Calu3 (cell line): ENCODE results near the gene CASP5. TPM values are rescaled to one million over a fixed set of nuclear protein-coding genes. Genes with fewer than 3 reads are reported as not detected.
A peak's percentile ranks its signal among the peaks of the same experiment; 100 is the strongest.

Experiments used
- BruUV-seq: library from RNA; stranded (reverse); fragments of 400-500 nt; replicated peaks from 2 replicates; lab custom pipeline; 2021; lab: Mats Ljungman, UMichigan
- CTCF ChIA-PET: fragments of 300-600 bp; sonication (Branson Sonifier 250); formaldehyde crosslinking; loops from one replicate; lab custom pipeline; 2022; ENCODE audit warnings: antibody characterized with exemption; lab: Charles Lee
- DNase-seq: peaks from one replicate; pipeline ENCODE4 v3.0.0; 2022
- H3K27ac Mint-ChIP-seq: one replicate; pipeline ENCODE4 v1.8.0; 2022; ENCODE audit warnings: mixed read lengths; ENCODE audit not compliant: unreplicated experiment
- H3K27me3 Mint-ChIP-seq: one replicate; pipeline ENCODE4 v1.8.0; 2022; ENCODE audit warnings: mixed read lengths; ENCODE audit not compliant: unreplicated experiment
- H3K36me3 Mint-ChIP-seq: one replicate; pipeline ENCODE4 v1.8.0; 2022; ENCODE audit warnings: mild to moderate bottlenecking, moderate library complexity, mixed read lengths; ENCODE audit not compliant: insufficient read depth, unreplicated experiment
- H3K4me1 Mint-ChIP-seq: one replicate; pipeline ENCODE4 v1.8.0; 2022; ENCODE audit warnings: mild to moderate bottlenecking, low read depth, mixed read lengths; ENCODE audit not compliant: unreplicated experiment
- H3K4me3 Mint-ChIP-seq: one replicate; pipeline ENCODE4 v1.8.0; 2022; ENCODE audit warnings: mild to moderate bottlenecking, low read depth, moderate library complexity, mixed read lengths; ENCODE audit not compliant: unreplicated experiment
- H3K9me3 Mint-ChIP-seq: one replicate; pipeline ENCODE4 v1.8.0; 2022; ENCODE audit warnings: low read depth, mixed read lengths; ENCODE audit not compliant: unreplicated experiment
- intact Hi-C: fragments of 100-400 bp; cut with micrococcal nuclease; formaldehyde crosslinking; loops from one replicate; pipeline ENCODE4 v1.10.0; 2022; ENCODE audit not compliant: unreplicated experiment
- total RNA-seq: library from RNA; stranded (reverse); gene quantifications from 2 replicates; pipeline ENCODE4 v1.2.3, GENCODE V29; 2022
- TF ChIP-seq, protein P1 (sequence below): fragments of 200-600 bp; IDR thresholded peaks from one replicate; pipeline ENCODE4 v1.8.0; 2022; ENCODE audit warnings: antibody characterized with exemption; ENCODE audit not compliant: unreplicated experiment

CASP5 gene
- total RNA-seq, 1 experiment from 2014 or later = not detected

DNA sequence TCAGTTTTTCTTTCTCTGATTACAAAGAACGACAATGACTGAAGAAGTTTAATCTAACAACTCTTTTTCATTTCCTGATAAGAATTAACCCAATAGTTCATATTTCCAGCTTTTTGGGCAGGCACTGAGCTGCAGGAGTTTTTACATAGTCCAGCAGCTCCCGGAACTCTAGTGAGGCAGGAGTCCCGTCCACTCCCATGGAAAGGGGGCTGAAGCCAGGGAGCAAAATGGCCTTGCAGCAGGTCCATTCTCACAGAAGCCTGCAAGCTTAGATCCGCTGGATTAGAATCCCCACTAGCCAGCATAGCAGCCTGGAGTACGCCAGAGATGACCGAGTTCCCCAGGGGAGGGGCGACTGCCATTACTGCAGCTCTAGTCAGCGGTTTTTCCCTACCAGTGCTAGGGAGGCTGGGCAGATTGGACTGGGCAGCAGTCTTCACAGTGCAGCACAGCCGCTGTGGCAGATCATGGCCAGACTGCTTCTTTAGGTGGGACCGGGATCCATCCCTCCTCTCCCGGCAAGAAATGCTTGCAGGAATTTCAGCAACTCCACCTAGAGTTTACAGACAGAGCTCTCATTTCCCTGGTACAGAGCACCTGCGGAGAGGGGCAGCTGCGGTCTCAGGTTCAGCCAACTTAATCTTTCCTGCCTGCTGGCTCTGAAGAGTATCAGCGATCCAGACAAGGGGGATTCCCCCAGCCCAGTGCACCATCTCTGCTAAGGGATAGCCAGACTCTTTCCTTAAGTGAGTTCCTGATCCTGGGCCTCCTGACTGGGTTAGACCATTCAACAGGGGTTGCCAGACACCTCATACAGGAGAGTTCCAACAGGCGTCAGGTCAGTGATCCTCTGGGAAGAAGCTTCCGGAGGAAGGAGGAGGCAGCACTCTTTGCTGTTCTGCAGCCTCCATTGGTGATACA, 53.9 kb downstream of the CASP5 start:
- DNase-seq = peak; percentile 4
- TF ChIP-seq, protein P1, sequence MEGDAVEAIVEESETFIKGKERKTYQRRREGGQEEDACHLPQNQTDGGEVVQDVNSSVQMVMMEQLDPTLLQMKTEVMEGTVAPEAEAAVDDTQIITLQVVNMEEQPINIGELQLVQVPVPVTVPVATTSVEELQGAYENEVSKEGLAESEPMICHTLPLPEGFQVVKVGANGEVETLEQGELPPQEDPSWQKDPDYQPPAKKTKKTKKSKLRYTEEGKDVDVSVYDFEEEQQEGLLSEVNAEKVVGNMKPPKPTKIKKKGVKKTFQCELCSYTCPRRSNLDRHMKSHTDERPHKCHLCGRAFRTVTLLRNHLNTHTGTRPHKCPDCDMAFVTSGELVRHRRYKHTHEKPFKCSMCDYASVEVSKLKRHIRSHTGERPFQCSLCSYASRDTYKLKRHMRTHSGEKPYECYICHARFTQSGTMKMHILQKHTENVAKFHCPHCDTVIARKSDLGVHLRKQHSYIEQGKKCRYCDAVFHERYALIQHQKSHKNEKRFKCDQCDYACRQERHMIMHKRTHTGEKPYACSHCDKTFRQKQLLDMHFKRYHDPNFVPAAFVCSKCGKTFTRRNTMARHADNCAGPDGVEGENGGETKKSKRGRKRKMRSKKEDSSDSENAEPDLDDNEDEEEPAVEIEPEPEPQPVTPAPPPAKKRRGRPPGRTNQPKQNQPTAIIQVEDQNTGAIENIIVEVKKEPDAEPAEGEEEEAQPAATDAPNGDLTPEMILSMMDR = no peak
- Mint-ChIP-seq H3K4me1 (peaks cover 33% of the 10 kb centered on the region), H3K9me3 (peaks cover 2% of the 10 kb centered on the region), H3K27me3 (no peaks in the 10 kb centered on the region), H3K4me3 (peak overlapping the region; percentile 84), H3K27ac (peak overlapping the region; percentile 86), H3K36me3 (peaks cover 33% of the 10 kb centered on the region)
- CTCF ChIA-PET = interaction anchor here (0.5 kb wide), 1 partner anchor 1405 kb away, joined by 4 read pairs; no protein-coding TSS in a partner anchor
- no TSS peak for BruUV-seq
- intact Hi-C loops = loop anchor here (10.0 kb wide), 1 partner anchor 236 kb away; no protein-coding TSS in a partner anchor

GRCh38 chr11:104968355-104968855, 54.6 kb downstream of the CASP5 start, which contains the start of gene CASP4:
CASP4 (minus strand) TSS chr11:104968574; CDS start chr11:104968525, 49 bp downstream.
- Mint-ChIP-seq H3K36me3 (peaks cover 33% of the 10 kb centered on the region), H3K4me3 (peak within 1 kb of the TSS; percentile 84), H3K27ac (peak within 1 kb of the TSS; percentile 86), H3K4me1 (peaks cover 33% of the 10 kb centered on the region), H3K27me3 (no peaks in the 10 kb centered on the region), H3K9me3 (peaks cover 2% of the 10 kb centered on the region)
- TF ChIP-seq, protein P1 = no peak
- peak; percentile 14 for DNase-seq
- CTCF ChIA-PET = interaction anchor here (0.5 kb wide), 1 partner anchor 1404 kb away, joined by 4 read pairs; no protein-coding TSS in a partner anchor
- intact Hi-C loops = loop anchor here (10.0 kb wide), 1 partner anchor 236 kb away; no protein-coding TSS in a partner anchor
- no TSS peak for BruUV-seq

- H3K9me3 Mint-ChIP-seq = peaks cover 2% of the 10 kb centered on the region
- TF ChIP-seq, protein P1 = no peak
- peak overlapping the region; percentile 84 for H3K4me3 Mint-ChIP-seq
- intact Hi-C loops = loop anchor here (10.0 kb wide), 1 partner anchor 237 kb away; no protein-coding TSS in a partner anchor
- BruUV-seq = TSS peak; percentile 63
- no peaks in the 10 kb centered on the region for H3K27me3 Mint-ChIP-seq
- H3K36me3 Mint-ChIP-seq = peaks cover 33% of the 10 kb centered on the region
- H3K4me1 Mint-ChIP-seq = peaks cover 33% of the 10 kb centered on the region
- peak overlapping the region; percentile 86 for H3K27ac Mint-ChIP-seq
- CTCF ChIA-PET = interaction anchor here (0.9 kb wide), 1 partner anchor 9 kb away, joined by 3 read pairs; no protein-coding TSS in a partner anchor
- no peak for DNase-seq
Measured at GRCh38 chr11:104967534-104968354, 55.2 kb downstream of the CASP5 start.

GRCh38 chr11:104965735-104966134, 57.2 kb downstream of the CASP5 start:
- intact Hi-C loops = loop anchor here (10.0 kb wide), 1 partner anchor 239 kb away; no protein-coding TSS in a partner anchor
- peaks cover 33% of the 10 kb centered on the region for H3K4me1 Mint-ChIP-seq
- CTCF ChIA-PET = no interaction called here
- H3K27me3 Mint-ChIP-seq = no peaks in the 10 kb centered on the region
- peak overlapping the region; percentile 84 for H3K4me3 Mint-ChIP-seq
- peak overlapping the region; percentile 96 for H3K27ac Mint-ChIP-seq
- BruUV-seq = no TSS peak
- H3K36me3 Mint-ChIP-seq = peaks cover 33% of the 10 kb centered on the region
- no peaks in the 10 kb centered on the region for H3K9me3 Mint-ChIP-seq
- TF ChIP-seq, protein P1 = no peak
- DNase-seq = peak; percentile 23
